HEK293 (cell line): ENCODE results near the gene STRN4.

Source experiments
- CTCF ChIA-PET: fragments of 350-600 bp; formaldehyde crosslinking; extraction: SDS; loops from one replicate; lab custom pipeline; 2021; ENCODE audit warnings: antibody characterized with exemption; lab: Yijun Ruan, JAX
- POLR2A ChIA-PET: fragments of 300-600 bp; formaldehyde crosslinking; extraction: SDS; loops from one replicate; lab custom pipeline; 2020; ENCODE audit warnings: antibody characterized with exemption, inconsistent platforms; lab: Yijun Ruan, JAX
- H3K27ac ChIP-seq: fragments of 200-500 bp; sonication (Bioruptor generic); 2 replicates; pipeline ENCODE4 v1.5.1; 2014; ENCODE audit warnings: low read depth, low read length, control low read depth, inconsistent platforms; ENCODE audit errors: extremely low read depth
- H3K36me3 ChIP-seq, 2 experiments: fragments of 200-500 bp in 1 of 2; sonication (Bioruptor generic) in 1 of 2; 1 replicate in 1 of 2; 2 replicates in 1 of 2; pipeline ENCODE4 v1.5.1; 2014 to 2017; ENCODE audit warnings: inconsistent platforms in 2 of 2, low read length in 2 of 2; ENCODE audit not compliant: control insufficient read depth in 2 of 2, insufficient read depth in 1 of 2
- H3K4me1 ChIP-seq: fragments of 200-500 bp; sonication (Bioruptor generic); 2 replicates; pipeline ENCODE4 v1.5.1; 2014; ENCODE audit warnings: mild to moderate bottlenecking, low read length, inconsistent platforms; ENCODE audit not compliant: control insufficient read depth, insufficient read depth
- H3K4me3 ChIP-seq: 2 replicates; pipeline ENCODE4 v1.5.1; 2011; ENCODE audit warnings: low read depth, mild to moderate bottlenecking, control low read depth, low read length, moderate library complexity
- H3K9me3 ChIP-seq: fragments of 200-500 bp; sonication (Bioruptor generic); 2 replicates; pipeline ENCODE4 v1.5.1; 2014; ENCODE audit warnings: low read depth, low read length, inconsistent platforms; ENCODE audit not compliant: control insufficient read depth, insufficient read depth
- EGR2 ChIP-seq: fragments of 450-650 bp; formaldehyde crosslinking; IDR thresholded peaks from 2 replicates; pipeline ENCODE4 v1.5.1; 2016; ENCODE audit warnings: low read depth, missing biosample characterization, missing genetic modification characterization
- IKZF3 ChIP-seq: fragments of 450-650 bp; IDR thresholded peaks from 2 replicates; pipeline ENCODE4 v1.5.0; 2018; ENCODE audit warnings: missing biosample characterization, mild to moderate bottlenecking, missing genetic modification characterization, moderate library complexity
- KLF9 ChIP-seq: fragments of 450-650 bp; formaldehyde crosslinking; IDR thresholded peaks from 2 replicates; pipeline ENCODE4 v1.5.1; 2016; ENCODE audit warnings: missing biosample characterization, missing genetic modification characterization, low read depth
- MEIS1 ChIP-seq: sonication (generic); formaldehyde crosslinking; IDR thresholded peaks from 2 replicates; pipeline ENCODE4 v1.8.1; 2022; ENCODE audit warnings: missing genetic modification reagents, mild to moderate bottlenecking, borderline replicate concordance
- MYNN ChIP-seq: fragments of 450-650 bp; formaldehyde crosslinking; IDR thresholded peaks from 2 replicates; pipeline ENCODE4 v1.5.1; 2016; ENCODE audit warnings: missing biosample characterization, missing genetic modification characterization, borderline replicate concordance
- PBX3 ChIP-seq: sonication (generic); formaldehyde crosslinking; IDR thresholded peaks from 2 replicates; pipeline ENCODE4 v1.8.1; 2022; ENCODE audit warnings: mild to moderate bottlenecking, moderate library complexity, missing genetic modification reagents
- SCRT2 ChIP-seq: fragments of 450-650 bp; formaldehyde crosslinking; IDR thresholded peaks from 2 replicates; pipeline ENCODE4 v1.5.1; 2016; ENCODE audit warnings: missing biosample characterization, missing genetic modification characterization
- SETDB1 ChIP-seq: IDR thresholded peaks from one replicate; pipeline ENCODE4 v1.6.1; 2017; ENCODE audit warnings: mild to moderate bottlenecking, low read length, moderate library complexity, mixed read lengths; ENCODE audit not compliant: insufficient read length
- ZBTB44 ChIP-seq: fragments of 450-650 bp; IDR thresholded peaks from 2 replicates; pipeline ENCODE4 v1.5.1; 2018; ENCODE audit warnings: missing biosample characterization, mild to moderate bottlenecking, missing genetic modification characterization
- ZBTB49 ChIP-seq: fragments of 450-650 bp; formaldehyde crosslinking; IDR thresholded peaks from 2 replicates; pipeline ENCODE4 v1.5.1; 2016; ENCODE audit warnings: missing biosample characterization, missing genetic modification characterization, low read depth
- ZNF521 ChIP-seq: fragments of 450-650 bp; formaldehyde crosslinking; IDR thresholded peaks from 2 replicates; pipeline ENCODE4 v1.5.1; 2017; ENCODE audit warnings: missing biosample characterization, mild to moderate bottlenecking, missing genetic modification characterization
- ZNF548 ChIP-seq: fragments of 450-650 bp; formaldehyde crosslinking; IDR thresholded peaks from 2 replicates; pipeline ENCODE4 v1.5.1; 2016; ENCODE audit warnings: missing biosample characterization, missing genetic modification characterization
- ZNF624 ChIP-seq: fragments of 450-650 bp; formaldehyde crosslinking; IDR thresholded peaks from 2 replicates; pipeline ENCODE4 v1.5.1; 2017; ENCODE audit warnings: missing biosample characterization, missing genetic modification characterization

STRN4 gene

GRCh38 chr19:46732966-46733689 lies 13.1 kb downstream of the STRN4 start:
- Histone ChIP-seq H3K9me3 (no peaks in the 10 kb centered on the region), H3K4me1 (no peaks in the 10 kb centered on the region; the same call in 1 of the 2 replicates), H3K27ac (peak overlapping the region; percentile 16; the same call in 1 of the 2 replicates), H3K4me3 (no peak overlapping the region), H3K36me3 (peaks cover 39 to 88% of the 10 kb centered on the region in 2 experiments)
- CTCF ChIA-PET = interaction anchor here (0.6 to 2.0 kb wide), 2 partner anchors 10 to 17 kb away, joined by 3 to 10 read pairs; no protein-coding TSS in a partner anchor
- TF ChIP-seq SCRT2 (tag by site-specific recombination) = peak; percentile 74
- no peak for TF ChIP-seq KLF9
- POLR2A ChIA-PET = no interaction called here

GRCh38 chr19:46732172-46732938 lies 13.9 kb downstream of the STRN4 start:
- Histone ChIP-seq H3K4me1 (no peaks in the 10 kb centered on the region; the same call in 1 of the 2 replicates), H3K9me3 (no peaks in the 10 kb centered on the region), H3K36me3 (peaks cover 38 to 88% of the 10 kb centered on the region in 2 experiments), H3K27ac (peak overlapping the region; percentile 30; the same call in 1 of the 2 replicates), H3K4me3 (no peak overlapping the region)
- ChIA-PET CTCF (interaction anchor here (0.7 to 6.3 kb wide), 3 partner anchors 9 to 71 kb away, joined by 3 to 69 read pairs (median 9); partner anchors contain the start of gene DACT3), POLR2A (interaction anchor here (1.4 kb wide), 1 partner anchor 19 kb away, joined by 3 read pairs; no protein-coding TSS in a partner anchor)
- TF ChIP-seq IKZF3 (tag by site-specific recombination) (no peak), PBX3 (CRISPR knock-in tag) (no peak), EGR2 (tag by site-specific recombination) (0 out of 2 replicates have a peak, but pooled peaks have one; percentile 27), MYNN (tag by site-specific recombination) (no peak)

GRCh38 chr19:46731584-46731983 lies 14.7 kb downstream of the STRN4 start:
- Histone ChIP-seq H3K27ac (peak overlapping the region; percentile 30; the same call in 1 of the 2 replicates), H3K36me3 (peaks cover 40 to 88% of the 10 kb centered on the region in 2 experiments), H3K9me3 (no peaks in the 10 kb centered on the region), H3K4me1 (no peaks in the 10 kb centered on the region; the same call in 1 of the 2 replicates), H3K4me3 (no peak overlapping the region)
- ChIA-PET CTCF (interaction anchor here (0.7 to 6.3 kb wide), 6 partner anchors 8 to 70 kb away, joined by 3 to 69 read pairs (median 5); partner anchors contain the start of gene DACT3), POLR2A (interaction anchor here (0.6 to 1.4 kb wide), 2 partner anchors 18 to 23 kb away, joined by 3 to 6 read pairs; no protein-coding TSS in a partner anchor)
- no peak for TF ChIP-seq ZNF548 (tag by site-specific recombination)
- TF ChIP-seq ZBTB49 (tag by site-specific recombination) = no peak
- no peak for TF ChIP-seq ZNF521 (tag by site-specific recombination)
- no peak for TF ChIP-seq MEIS1 (CRISPR knock-in tag)
- TF ChIP-seq ZNF624 (tag by site-specific recombination) = no peak
- TF ChIP-seq SETDB1 = no peak
- TF ChIP-seq ZBTB44 (tag by site-specific recombination) = no peak
